OCI-LY3 (cell line): ENCODE results near the gene CEP68.
"Not testable (repeated sequence)": the region's sequence is repeated elsewhere in the genome, so short reads cannot be mapped to it uniquely, and the experiment has no call there.

Source experiments
- CTCF ChIP-seq: fragments of 200-600, 300-600 bp; sonication (generic); IDR thresholded peaks from 2 replicates; pipeline ENCODE4 v1.5.1; 2014; ENCODE audit warnings: antibody characterized with exemption, low read length, low read depth
- EZH2phosphoT487 ChIP-seq: fragments of 200-600 bp; shearing (Covaris generic); IDR thresholded peaks from 2 replicates; pipeline ENCODE4 v1.6.1; 2018; ENCODE audit warnings: antibody characterized with exemption, mixed run types, low read depth

DNA sequence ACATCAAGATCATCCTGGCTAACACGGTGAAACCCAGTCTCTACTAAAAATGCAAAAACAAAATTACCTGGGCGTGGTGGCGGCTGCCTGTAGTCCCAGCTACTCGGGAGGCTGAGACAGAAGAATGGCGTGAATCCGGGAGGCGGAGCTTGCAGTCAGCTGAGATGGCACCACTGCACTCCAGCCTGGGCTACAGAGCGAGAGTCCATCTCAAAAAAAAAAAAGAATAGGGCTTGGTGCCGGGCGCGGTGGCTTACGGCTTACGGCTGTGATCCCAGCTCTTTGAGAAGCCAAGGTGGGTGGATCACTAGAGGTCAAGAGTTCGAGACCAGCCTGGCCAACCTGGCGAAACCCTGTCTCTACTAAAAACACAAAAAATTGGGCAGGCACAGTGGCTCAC, 76.7 kb downstream of the CEP68 start:
- TF ChIP-seq CTCF, EZH2phosphoT487: not testable (repeated sequence)
